PC-3 (cell line): ENCODE data around the gene PLCL2. TPM values are rescaled to one million over a fixed set of nuclear protein-coding genes. Genes with fewer than 3 reads are reported as not detected.

Experiments
- ATAC-seq: fragments of 200-7000 bp; cut with Tn5 transposase; 2 replicates; pipeline ENCODE4 v1.9.1; 2020; ENCODE audit warnings: mild to moderate bottlenecking, moderate library complexity
- BruUV-seq: library from RNA; stranded (reverse); fragments of 400-500 nt; replicated peaks from 2 replicates; lab custom pipeline; 2021; lab: Mats Ljungman, UMichigan
- CTCF ChIA-PET: fragments of 300-600 bp; sonication (Branson Sonifier 250); formaldehyde crosslinking; loops from one replicate; lab custom pipeline; 2022; ENCODE audit warnings: antibody characterized with exemption; lab: Charles Lee
- POLR2A ChIA-PET: fragments of 300-600 bp; sonication (Branson Sonifier 250); formaldehyde crosslinking; loops from one replicate; lab custom pipeline; 2022; ENCODE audit warnings: antibody characterized with exemption; ENCODE audit not compliant: unreplicated experiment; lab: Charles Lee
- DNase-seq: peaks from one replicate; pipeline ENCODE4 v3.0.0-alpha.2; 2015
- H2AFZ ChIP-seq: fragments of 300-600 bp; sonication (generic); 2 replicates; pipeline ENCODE4 v1.6.0; 2016; ENCODE audit warnings: antibody characterized with exemption, low read length
- H3F3A ChIP-seq: fragments of 300-600 bp; sonication (generic); one replicate; pipeline ENCODE4 v1.6.0; 2017; ENCODE audit warnings: antibody characterized with exemption, low read length, control low read depth, mild to moderate bottlenecking; ENCODE audit not compliant: unreplicated experiment
- H3K27ac ChIP-seq: fragments of 300-600 bp; sonication (generic); 2 replicates; pipeline ENCODE4 v1.5.1; 2016; ENCODE audit warnings: mild to moderate bottlenecking, low read length
- H3K27me3 ChIP-seq: fragments of 300-600 bp; sonication (generic); 2 replicates; pipeline ENCODE4 v1.6.1; 2016; ENCODE audit warnings: low read length, mixed read lengths
- H3K36me3 ChIP-seq: fragments of 300-600 bp; sonication (generic); 2 replicates; pipeline ENCODE4 v1.6.1; 2016; ENCODE audit warnings: low read depth, mixed run types, low read length, mixed read lengths
- H3K4me1 ChIP-seq: fragments of 300-600 bp; sonication (generic); 2 replicates; pipeline ENCODE4 v1.5.1; 2016; ENCODE audit warnings: low read length; ENCODE audit not compliant: insufficient read depth
- H3K4me2 ChIP-seq: fragments of 300-600 bp; sonication (generic); 2 replicates; pipeline ENCODE4 v1.6.0; 2016; ENCODE audit warnings: low read length
- H3K4me3 ChIP-seq: fragments of 300-600 bp; sonication (generic); 2 replicates; pipeline ENCODE4 v1.5.1; 2016; ENCODE audit warnings: mild to moderate bottlenecking, low read length, mixed read lengths
- H3K79me2 ChIP-seq: fragments of 300-600 bp; sonication (generic); 2 replicates; pipeline ENCODE4 v1.6.1; 2017; ENCODE audit warnings: low read length, mixed read lengths
- H3K9ac ChIP-seq: fragments of 300-600 bp; sonication (generic); 2 replicates; pipeline ENCODE4 v1.6.0; 2016; ENCODE audit warnings: mild to moderate bottlenecking, low read length
- H3K9me2 ChIP-seq: fragments of 300-600 bp; sonication (generic); replicated peaks from 2 replicates; pipeline ENCODE4 v1.6.1; 2016; ENCODE audit warnings: mixed run types, low read length, mixed read lengths
- H3K9me3 ChIP-seq: fragments of 300-600 bp; sonication (generic); 2 replicates; pipeline ENCODE4 v1.6.1; 2016; ENCODE audit warnings: low read length, mixed read lengths
- H4K20me1 ChIP-seq: fragments of 300-600 bp; sonication (generic); 2 replicates; pipeline ENCODE4 v1.6.1; 2016; ENCODE audit warnings: low read length, mixed read lengths
- CTCF ChIP-seq: fragments of 300-600 bp; sonication (generic); conservative IDR thresholded peaks from 2 replicates; pipeline ENCODE4 v1.5.1; 2017; ENCODE audit warnings: antibody characterized with exemption, low read depth, mild to moderate bottlenecking, low read length
- EZH2 ChIP-seq: fragments of 300-600 bp; sonication (generic); IDR thresholded peaks from one replicate; pipeline ENCODE4 v1.6.1; 2017; ENCODE audit warnings: antibody characterized with exemption, mild to moderate bottlenecking, low read length; ENCODE audit not compliant: unreplicated experiment
- EZH2phosphoT487 ChIP-seq: fragments of 300-600 bp; sonication (generic); IDR thresholded peaks from 2 replicates; pipeline ENCODE4 v1.6.1; 2018; ENCODE audit warnings: mild to moderate bottlenecking, antibody characterized with exemption, low read length, borderline replicate concordance
- intact Hi-C: fragments of 100-400 bp; cut with micrococcal nuclease; formaldehyde crosslinking; loops from 2 replicates; pipeline ENCODE4 v1.9.0; 2023
- total RNA-seq: library from RNA; depleted of rRNA; stranded (reverse); fragments of >200 nt; gene quantifications from 2 replicates; pipeline ENCODE4 v1.2.3, GENCODE V29; 2014

The PLCL2 gene
- total RNA-seq, 1 experiment from 2014 or later = 9.8 TPM

GRCh38 chr3:16842272-16843270, 42.2 kb upstream of the PLCL2 start:
- DNase-seq (peak; percentile 46), ATAC-seq (peak; percentile 61)
- TF ChIP-seq EZH2 (no peak), CTCF (no peak), EZH2phosphoT487 (no peak)
- Histone ChIP-seq H2AFZ (peak overlapping the region; percentile 43; the same call in 1 of the 2 replicates), H3K9me2 (no peaks in the 10 kb centered on the region), H3K27me3 (no peaks in the 10 kb centered on the region), H3K27ac (no peak overlapping the region), H3K4me1 (peaks cover 20% of the 10 kb centered on the region), H3K9me3 (no peaks in the 10 kb centered on the region), H3K9ac (no peak overlapping the region), H3K4me3 (no peak overlapping the region), H3K79me2 (no peaks in the 10 kb centered on the region), H3K4me2 (no peak overlapping the region), H3F3A (no peaks in the 10 kb centered on the region), H4K20me1 (no peaks in the 10 kb centered on the region), H3K36me3 (no peaks in the 10 kb centered on the region)
- BruUV-seq = no TSS peak
- POLR2A ChIA-PET = no interaction called here
- CTCF ChIA-PET = no interaction called here
- intact Hi-C loops = no loop called here

- ChIA-PET CTCF (no interaction called here), POLR2A (no interaction called here)
- no peaks in the 10 kb centered on the region for H3K9me2 ChIP-seq
- peaks cover 20% of the 10 kb centered on the region for H3K4me1 ChIP-seq
- H3K79me2 ChIP-seq = no peaks in the 10 kb centered on the region
- no peaks in the 10 kb centered on the region for H4K20me1 ChIP-seq
- no peaks in the 10 kb centered on the region for H3K36me3 ChIP-seq
- intact Hi-C loops = no loop called here
- no peak overlapping the region for H3K4me3 ChIP-seq
- TF ChIP-seq CTCF = no peak
- no peak for TF ChIP-seq EZH2
- TF ChIP-seq EZH2phosphoT487 = no peak
- no peaks in the 10 kb centered on the region for H3K27me3 ChIP-seq
- H2AFZ ChIP-seq = no peak overlapping the region
- no peak for DNase-seq
- H3K9ac ChIP-seq = no peak overlapping the region
- H3K4me2 ChIP-seq = no peak overlapping the region
- no TSS peak for BruUV-seq
- H3K27ac ChIP-seq = no peak overlapping the region
- no peaks in the 10 kb centered on the region for H3F3A ChIP-seq
- ATAC-seq = no peak
- no peaks in the 10 kb centered on the region for H3K9me3 ChIP-seq
These were observed 40.5 kb upstream of the PLCL2 start for GRCh38 chr3:16844222-16844621.

- H3K79me2 ChIP-seq = no peaks in the 10 kb centered on the region
- POLR2A ChIA-PET = no interaction called here
- intact Hi-C loops = no loop called here
- no peak for ATAC-seq
- CTCF ChIA-PET = no interaction called here
- H3K9me2 ChIP-seq = no peaks in the 10 kb centered on the region
- no peaks in the 10 kb centered on the region for H3K9me3 ChIP-seq
- H3K27me3 ChIP-seq = no peaks in the 10 kb centered on the region
- H4K20me1 ChIP-seq = no peaks in the 10 kb centered on the region
- no TSS peak for BruUV-seq
- no peak overlapping the region for H3K4me3 ChIP-seq
- H2AFZ ChIP-seq = no peak overlapping the region
- H3K36me3 ChIP-seq = no peaks in the 10 kb centered on the region
- DNase-seq = no peak
- no peak overlapping the region for H3K4me2 ChIP-seq
- no peaks in the 10 kb centered on the region for H3F3A ChIP-seq
- H3K9ac ChIP-seq = no peak overlapping the region
- no peak overlapping the region for H3K27ac ChIP-seq
- peaks cover 16% of the 10 kb centered on the region for H3K4me1 ChIP-seq
- TF ChIP-seq CTCF (no peak), EZH2phosphoT487 (no peak), EZH2 (no peak)
These were observed 40.0 kb upstream of the PLCL2 start for GRCh38 chr3:16844791-16845190.
